HG02840 (cell line): ENCODE measurements around the gene ZFR2.
"Not testable (repeated sequence)": the region's sequence is repeated elsewhere in the genome, so short reads cannot be mapped to it uniquely, and the experiment has no call there.

Experiments used
- ATAC-seq: cut with Tn5 transposase; IDR thresholded peaks from one replicate; pipeline ENCODE4 v1.9.1; 2021; ENCODE audit warnings: mild to moderate bottlenecking, moderate library complexity, moderate number of reproducible peaks; ENCODE audit not compliant: unreplicated experiment, low FRiP score

The ZFR2 gene

GRCh38 chr19:3818466-3818865 is 50.4 kb downstream of the ZFR2 start:
- no peak for ATAC-seq

- no peak for ATAC-seq
These were observed 51.1 kb downstream of the ZFR2 start for GRCh38 chr19:3817761-3818160.

GRCh38 chr19:3816566-3817218 is 52.1 kb downstream of the ZFR2 start:
- ATAC-seq = no peak

DNA sequence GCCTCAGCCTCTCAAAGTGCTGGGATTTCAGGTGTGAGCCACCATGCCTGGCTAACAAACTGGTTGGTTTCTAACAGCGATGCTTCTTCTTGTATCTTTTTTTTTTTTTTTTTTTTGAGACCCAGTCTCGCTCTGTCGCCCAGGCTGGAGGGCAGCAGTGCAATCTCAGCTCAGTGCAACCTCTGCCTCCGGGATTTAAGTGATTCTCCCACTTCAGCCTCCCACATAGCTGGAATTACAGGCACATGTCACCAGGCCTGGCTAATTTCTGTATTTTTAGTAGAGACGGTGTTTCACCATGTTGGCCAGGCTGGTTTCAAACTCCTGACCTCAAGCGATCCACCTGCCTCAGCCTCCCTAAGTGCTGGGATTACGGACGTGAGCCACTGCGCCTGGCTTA is 52.7 kb downstream of the ZFR2 start:
- ATAC-seq = not testable (repeated sequence)

- ATAC-seq = no peak
These were observed 54.2 kb downstream of the ZFR2 start for GRCh38 chr19:3814648-3815047.

- ATAC-seq = no peak
These were observed 55.1 kb downstream of the ZFR2 start for GRCh38 chr19:3813473-3814392.

- no peak for ATAC-seq
These were observed 58.0 kb downstream of the ZFR2 start for GRCh38 chr19:3810708-3811355.

DNA sequence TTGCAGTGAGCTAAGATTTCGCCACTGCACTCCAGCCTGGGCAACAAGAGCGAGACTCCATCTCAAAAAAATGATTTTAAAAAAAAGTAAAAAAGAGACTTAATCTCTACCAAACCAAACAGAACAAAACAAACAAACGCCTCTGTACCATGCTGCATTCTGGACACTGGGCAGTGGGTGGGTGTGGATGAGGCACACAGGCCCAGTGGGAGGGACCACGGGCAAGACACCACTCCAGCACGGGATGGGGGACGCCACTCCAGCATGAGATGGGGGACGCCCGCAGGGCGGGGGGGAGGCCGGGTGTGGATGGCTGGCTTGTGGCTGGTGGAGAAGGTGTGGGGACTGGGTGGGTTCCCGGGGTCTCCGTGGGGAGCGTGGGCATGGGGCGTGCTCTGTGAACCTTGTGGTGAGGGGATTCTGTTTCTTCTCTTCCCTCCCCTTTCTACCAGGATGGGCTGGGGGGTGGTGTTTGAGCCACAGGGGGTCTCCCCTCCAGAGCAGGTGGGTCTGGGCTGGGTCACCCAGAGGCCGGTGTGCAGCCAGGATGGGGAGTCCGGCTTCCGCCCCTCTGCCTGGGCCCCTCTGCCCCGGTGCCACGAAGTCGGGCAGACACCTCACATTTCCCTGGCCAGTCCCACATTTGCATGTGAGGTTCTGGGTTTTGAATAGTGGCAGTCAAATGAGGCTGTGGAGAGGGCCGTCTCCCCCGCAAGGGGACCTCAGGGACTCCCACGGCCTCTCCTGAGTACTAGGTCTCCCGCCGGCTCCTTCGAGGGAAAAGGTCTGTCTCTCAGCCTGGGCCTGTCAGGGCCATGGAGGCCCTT is 58.7 kb downstream of the ZFR2 start:
- no peak for ATAC-seq

DNA sequence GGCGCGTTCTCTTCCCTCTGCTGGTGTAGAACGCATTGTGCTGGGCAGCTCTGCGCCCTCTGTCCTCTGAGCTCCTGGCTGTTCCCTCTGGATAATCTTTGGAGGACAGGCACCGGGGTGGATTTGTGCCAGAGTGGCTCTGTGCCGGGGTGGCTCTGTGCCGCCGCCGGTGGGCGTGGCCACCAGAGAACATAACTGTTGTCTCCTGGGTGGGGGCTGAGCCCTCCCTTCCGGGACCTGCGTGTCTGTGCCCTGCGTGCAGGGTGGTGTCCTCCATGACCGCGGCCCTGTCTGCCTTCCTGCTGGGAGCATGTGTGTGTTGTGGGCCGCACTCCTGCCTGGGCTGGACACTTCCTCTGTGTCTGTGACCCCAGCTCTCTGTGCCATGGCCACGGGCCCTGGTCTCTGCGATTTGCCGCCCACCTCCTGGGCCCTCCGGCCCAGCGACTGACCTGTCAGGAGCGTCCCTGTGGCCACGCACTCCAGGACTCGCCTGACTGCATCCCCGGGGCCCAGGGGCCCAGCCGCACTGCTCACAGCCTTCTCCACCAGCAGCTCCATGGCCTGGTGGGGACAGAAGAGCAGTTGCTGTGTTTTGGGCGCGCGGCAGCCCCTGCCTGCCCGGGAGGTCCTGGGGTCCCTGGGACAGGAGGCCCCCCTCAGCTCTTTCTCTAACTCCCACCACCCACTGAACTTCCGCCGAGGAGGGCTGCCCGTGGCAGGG is 60.3 kb downstream of the ZFR2 start:
- no peak for ATAC-seq

- no peak for ATAC-seq
These were observed 61.1 kb downstream of the ZFR2 start for GRCh38 chr19:3807574-3808354.

- no peak for ATAC-seq
These were observed 61.7 kb downstream of the ZFR2 start for GRCh38 chr19:3807131-3807480.

DNA sequence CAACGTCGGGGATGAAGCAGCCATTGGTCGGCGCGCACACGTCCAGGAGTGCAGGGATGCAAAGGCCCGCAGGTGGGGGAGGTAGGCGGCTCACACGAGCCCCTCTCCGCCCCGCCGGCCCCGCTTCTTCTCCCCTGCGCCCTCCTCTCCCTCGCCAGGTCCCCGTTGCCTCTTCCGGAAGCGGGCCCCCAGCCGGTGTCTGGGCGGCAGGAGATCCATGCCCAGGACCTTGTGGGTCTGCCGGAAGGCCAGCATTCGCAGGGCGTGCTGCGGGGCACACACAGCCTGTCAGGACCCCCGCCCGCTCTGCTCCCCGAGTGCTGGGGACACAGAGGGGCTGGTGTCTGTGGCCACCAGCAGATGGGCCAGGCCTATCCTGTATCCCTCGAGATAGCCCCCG is 63.0 kb downstream of the ZFR2 start:
- ATAC-seq = no peak

- ATAC-seq = no peak
These were observed 64.4 kb downstream of the ZFR2 start for GRCh38 chr19:3804429-3804828.

DNA sequence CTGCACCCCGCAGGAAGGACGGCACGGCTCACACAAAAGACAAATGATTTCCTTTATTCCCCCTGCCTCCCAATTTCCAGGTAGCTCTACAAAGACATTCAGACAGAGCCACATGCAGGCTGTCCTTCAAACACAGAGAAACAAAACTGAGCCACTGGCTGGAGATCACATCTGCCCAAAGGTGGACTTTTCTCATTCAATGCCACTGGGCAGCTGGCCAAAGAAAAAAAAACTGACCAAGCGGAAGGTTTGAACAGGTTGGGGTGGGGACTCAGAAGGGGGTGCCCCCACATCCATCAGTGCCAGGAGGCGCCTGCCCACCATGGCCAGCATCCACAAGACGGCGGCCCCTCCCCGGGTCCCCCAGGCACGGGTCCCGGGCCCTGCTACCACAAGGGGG is 64.9 kb downstream of the ZFR2 start:
- ATAC-seq = no peak

DNA sequence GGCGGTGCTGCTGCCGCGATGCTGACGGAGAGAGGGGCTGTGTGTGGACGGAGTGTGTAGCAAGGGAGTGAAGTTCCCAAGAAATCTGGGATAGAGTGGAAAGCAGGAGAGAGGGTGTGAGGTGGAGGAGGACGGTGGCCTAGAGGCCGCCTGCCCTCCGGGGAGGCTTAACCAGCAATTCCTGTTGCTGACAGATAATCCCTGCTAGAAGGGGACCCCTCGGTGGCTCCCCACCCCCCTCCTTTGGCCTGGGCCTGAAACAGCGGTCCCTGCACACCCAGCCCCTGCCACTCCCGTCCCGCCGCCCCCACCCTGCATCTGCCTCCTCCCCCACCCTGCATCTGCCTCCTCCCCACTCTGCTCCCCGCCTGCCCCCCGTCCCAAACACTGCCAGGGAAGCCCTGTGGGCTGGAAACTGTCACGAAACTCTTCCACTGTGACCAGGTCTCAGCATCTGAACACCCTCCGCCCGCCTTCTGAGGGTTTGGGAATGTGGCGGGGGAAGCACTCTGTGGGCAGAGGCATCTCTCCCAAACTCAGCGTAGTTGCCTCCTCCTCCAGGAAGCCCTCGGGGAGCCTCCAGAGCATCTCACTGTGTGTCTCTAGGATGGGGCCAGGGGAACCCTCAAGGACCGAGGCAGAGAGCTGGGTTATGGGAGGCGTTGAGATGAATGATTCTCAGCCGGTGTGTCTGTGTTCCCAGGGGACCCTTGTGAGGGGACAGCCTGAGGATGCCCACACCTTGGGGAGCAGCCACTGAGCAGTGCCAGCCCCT is 65.5 kb downstream of the ZFR2 start:
- ATAC-seq = no peak

- no peak for ATAC-seq
These were observed 67.3 kb downstream of the ZFR2 start for GRCh38 chr19:3801412-3802096.

DNA sequence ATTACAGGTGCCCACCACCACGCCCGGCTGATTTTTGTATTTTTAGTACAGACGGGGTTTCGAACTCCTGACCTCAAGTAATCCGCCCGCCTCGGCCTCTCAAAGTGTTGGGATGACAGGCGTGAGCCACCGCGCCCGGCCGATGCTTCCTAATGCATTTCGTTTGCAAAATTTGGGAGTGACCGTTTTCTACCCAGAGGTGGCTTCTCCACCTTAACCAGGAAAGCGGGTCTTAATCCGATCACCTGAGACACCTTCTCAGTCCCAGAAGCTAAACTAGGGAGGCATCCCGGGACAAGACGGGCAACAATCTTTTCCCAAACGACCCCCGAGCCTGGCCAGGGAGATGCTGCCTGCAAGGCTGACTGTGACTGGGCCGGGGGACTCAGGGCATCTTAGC is 67.8 kb downstream of the ZFR2 start:
- no peak for ATAC-seq

DNA sequence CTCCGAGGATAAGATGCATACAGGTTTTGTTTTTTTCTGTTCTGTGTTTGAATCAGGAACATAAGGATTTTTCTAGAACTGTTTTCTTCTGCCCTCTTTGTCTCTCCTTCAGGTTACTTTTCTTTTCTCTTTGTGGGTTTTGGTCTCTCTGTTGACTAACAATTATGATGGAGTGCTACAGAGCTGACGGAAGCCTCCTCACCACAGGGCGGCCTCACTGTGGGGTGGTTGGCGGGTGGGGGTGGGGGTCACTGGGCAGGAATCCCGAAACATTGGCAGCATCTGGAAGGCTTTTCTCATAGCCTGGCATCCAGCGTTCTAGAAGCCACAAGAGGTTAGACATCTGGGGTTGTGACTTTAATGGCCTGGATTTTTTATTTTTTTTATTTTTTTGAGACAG is 70.7 kb downstream of the ZFR2 start:
- ATAC-seq = no peak
